Heart right ventricle (tissue), 16 donors: ENCODE data around the gene IFT80. TPM values are rescaled to one million over a fixed set of nuclear protein-coding genes. Genes with fewer than 3 reads are reported as not detected.
A peak's percentile ranks its signal among the peaks of the same experiment; 100 is the strongest.

Experiments
- ATAC-seq, 8 donors: fragments of 200-7000 bp; cut with Tn5 transposase; one replicate each; pipeline ENCODE4 v1.9.1; 2020; ENCODE audit warnings: mild to moderate bottlenecking in 8 of 8, moderate library complexity in 8 of 8, moderate number of reproducible peaks in 1 of 8
- DNase-seq, 2 donors: peaks; one replicate each; pipeline ENCODE4 v3.0.0-alpha.2; 2020
- H3K27ac ChIP-seq, 10 donors: fragments of 200-600 bp; sonication (generic) in 2 of 10; one replicate each; pipeline versions ENCODE4 v1.5.0 to v1.8.0; 2020 to 2022; ENCODE audit warnings: mild to moderate bottlenecking in 3 of 10
- H3K27me3 ChIP-seq, 7 donors: fragments of 200-600 bp; one replicate each; pipeline ENCODE4 v1.8.0; 2021 to 2022; ENCODE audit warnings: mild to moderate bottlenecking in 2 of 7
- H3K36me3 ChIP-seq, 9 donors: fragments of 200-600 bp; sonication (generic) in 1 of 9; one replicate each; pipeline versions ENCODE4 v1.5.0 to v1.8.0; 2020 to 2022; ENCODE audit warnings: mild to moderate bottlenecking in 2 of 9
- H3K4me1 ChIP-seq, 9 donors: fragments of 200-600 bp; sonication (generic) in 1 of 9; one replicate each; pipeline versions ENCODE4 v1.5.0 to v1.8.0; 2020 to 2022; ENCODE audit warnings: mild to moderate bottlenecking in 4 of 9
- H3K4me3 ChIP-seq, 10 donors: fragments of 200-600 bp; sonication (generic) in 2 of 10; one replicate each; pipeline versions ENCODE4 v1.5.0 to v1.8.0; 2020 to 2022; ENCODE audit warnings: mild to moderate bottlenecking in 7 of 10, moderate library complexity in 2 of 10
- H3K9me3 ChIP-seq, 11 donors: fragments of 200-600 bp in 10 of 11; sonication (generic) in 2 of 11; one replicate each; pipeline versions ENCODE4 v1.5.0 to v1.8.0; 2013 to 2022; ENCODE audit warnings: mild to moderate bottlenecking in 2 of 11, control low read depth in 1 of 11, moderate library complexity in 1 of 11
- CTCF ChIP-seq, 9 donors: fragments of 200-600 bp; sonication (generic) in 2 of 9; IDR thresholded peaks; one replicate each; pipeline versions ENCODE4 v1.5.0 to v1.8.0; 2021 to 2022; ENCODE audit warnings: antibody characterized with exemption in 9 of 9, mild to moderate bottlenecking in 5 of 9, moderate library complexity in 1 of 9
- WGBS, 2 donors: extraction: QIAGEN DNeasy Blood & Tissue Kit; methylation state at CpG; one replicate each; pipeline ENCODE4 v1.1.7; 2013; ENCODE audit warnings: inconsistent platforms in 1 of 2; 5-methylcytosine and 5-hydroxymethylcytosine counted together
- intact Hi-C, 10 donors: fragments of 100-400 bp; cut with DNase I; formaldehyde crosslinking; loops; one replicate each; pipeline versions ENCODE4 v1.11.1 to v1.14.2; 2022
- polyA plus RNA-seq, 2 donors: library from polyadenylated mRNA; stranded (reverse); fragments of 200-250 nt; gene quantifications; one replicate each; pipeline ENCODE4 v1.2.3, GENCODE V29; 2013
- total RNA-seq, 10 donors: library from RNA; stranded (reverse); fragmentation: NEBNext Ultra II Directional in 3 of 10; extraction: Animal tissue kit (Norgen Biotek cat#: 25700) in 3 of 10; gene quantifications; one replicate each; pipeline versions ENCODE4 v1.2.1 to v1.2.4, GENCODE V29; 2021 to 2023
- donor health status: Arrhythmogenic right ventricular cardiomyopathy.
- donor health status: ischemic (EF 13 %, LVEDD 7.1; RV severe dilation, severe dysfunction).
- donor health status: healthy with polysubstance abuse.
- donor health status: DM: no; HTN: yes; CAD: no.
- donor health status: DM: no; HTN: no; CAD: no.
- donor health status: ischemic (EF 25% LVEDD 6.9; RV normal size, moderate dysfunction).
- donor health status: ischemic (EF 25% LVEDD 5.7; RV mildly dilated, moderate dysfunction).
- donor health status: healthy.
- donor health status: DM: yes; HTN: yes; CAD: no.
- donor health status: Ischemic cardiomyopathy.
- donor health status: ischemic (EF 35%, LVEDD 5.7; RV mildly dilated, moderate dysfunction).
- donor health status: nonischemic (EF 11% LVEDD 7.7; RV severe dilation, severe dysfunction).
- donor health status: DM: yes; HTN: yes; CAD: no.
- donor health status: PGD.
- donor health status: ischemic (EF 29% LVEDD 5.4; RV normal size, mild dysfunction).
- donor health status: nonischemic (EF 23%, LVEDD 6.1; RV moderate dilation, normal function).

IFT80 gene
- total and polyA plus RNA-seq, 12 donors: 5.3 to 16.3 (median 14.2) TPM

DNA sequence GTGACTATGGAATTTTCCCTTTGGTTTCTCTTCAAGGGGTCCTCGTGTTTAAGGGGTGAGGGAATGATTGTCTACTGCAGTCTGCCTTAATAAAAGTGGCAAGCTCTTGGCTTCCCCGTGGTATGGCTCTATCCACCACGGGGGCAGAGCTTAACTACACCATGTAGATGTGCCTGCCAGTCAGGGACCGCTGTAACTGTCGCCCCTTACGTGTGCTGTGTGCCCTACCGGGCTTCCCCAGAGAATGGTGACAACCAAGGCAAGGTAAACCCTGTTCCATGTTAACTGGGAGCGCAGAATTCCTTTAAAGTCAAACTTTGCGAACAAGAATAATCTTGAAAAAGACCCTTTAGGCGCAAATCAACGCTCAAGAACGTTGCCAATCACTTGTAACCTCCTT is 174.8 kb downstream of the IFT80 start:
- Histone ChIP-seq H3K36me3 (no peaks in the 10 kb centered on the region), H3K9me3 (no peaks in the 10 kb centered on the region), H3K27ac (no peak overlapping the region), H3K27me3 (peaks cover 9 to 73% (median 39%) of the 10 kb centered on the region in 7 donors), H3K4me1 (peaks cover 0 to 25% (median 19%) of the 10 kb centered on the region in 9 donors), H3K4me3 (no peak overlapping the region)
- peak in 1 of 8 donors; percentile 26 for ATAC-seq
- WGBS, 2 donors: 27 to 29% methylated on average over 12 of the region's 12 CpGs
- DNase-seq: no peak
- intact Hi-C loops: no loop called here
- no peak for TF ChIP-seq CTCF (IDR thresholded peaks at IDR 0.05)

- no peak for TF ChIP-seq CTCF (IDR thresholded peaks at IDR 0.05)
- no peaks in the 10 kb centered on the region for H3K9me3 ChIP-seq
- peak in 4 of 8 donors; percentile 18 to 42 (median 33) for ATAC-seq
- H3K27me3 ChIP-seq: peaks cover 0 to 56% (median 15%) of the 10 kb centered on the region in 7 donors
- H3K4me3 ChIP-seq: no peak overlapping the region
- H3K27ac ChIP-seq: no peak overlapping the region
- DNase-seq: peak in 1 of 2 donors; percentile 16
- peaks cover 0 to 14% (median 10%) of the 10 kb centered on the region in 9 donors for H3K4me1 ChIP-seq
- intact Hi-C loops: no loop called here
- 30 to 48% methylated on average over 2 of the region's 2 CpGs for WGBS, 2 donors
- H3K36me3 ChIP-seq: no peaks in the 10 kb centered on the region
Measured at GRCh38 chr3:160221019-160221418, 178.0 kb downstream of the IFT80 start.

GRCh38 chr3:160220038-160220437 is 179.0 kb downstream of the IFT80 start:
- Histone ChIP-seq H3K27me3 (peaks cover 0 to 58% (median 9%) of the 10 kb centered on the region in 7 donors), H3K9me3 (no peaks in the 10 kb centered on the region), H3K36me3 (no peaks in the 10 kb centered on the region), H3K27ac (no peak overlapping the region), H3K4me1 (peaks cover 0 to 10% (median 6%) of the 10 kb centered on the region in 9 donors), H3K4me3 (no peak overlapping the region)
- intact Hi-C loops: no loop called here
- no peak for DNase-seq
- 95 to 97% methylated on average over 2 of the region's 2 CpGs for WGBS, 2 donors
- TF ChIP-seq CTCF (IDR thresholded peaks at IDR 0.05): no peak
- no peak for ATAC-seq

DNA sequence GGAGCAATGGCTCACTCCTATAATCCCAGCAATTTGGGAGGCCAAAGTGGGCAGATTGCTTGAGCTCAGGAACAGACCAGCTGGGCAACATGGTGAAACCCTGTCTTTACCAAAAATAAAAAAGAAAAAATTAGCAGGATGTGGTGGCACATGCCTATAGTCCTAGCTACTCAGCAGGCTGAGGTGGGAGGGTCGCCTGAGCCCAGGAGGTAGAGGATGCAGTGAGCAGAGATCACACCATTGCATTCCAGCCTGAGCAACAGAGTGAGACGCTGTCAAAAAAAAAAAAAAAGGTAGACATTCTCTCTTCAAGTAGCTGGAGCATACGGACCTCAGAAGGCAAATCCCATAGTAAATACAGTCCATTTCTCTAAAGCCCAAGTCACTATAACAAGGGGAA is 180.9 kb downstream of the IFT80 start:
- Histone ChIP-seq H3K36me3 (no peaks in the 10 kb centered on the region), H3K27ac (no peak overlapping the region), H3K4me3 (no peak overlapping the region), H3K27me3 (peaks cover 0 to 52% (median 16%) of the 10 kb centered on the region in 7 donors), H3K4me1 (no peaks in the 10 kb centered on the region), H3K9me3 (no peaks in the 10 kb centered on the region)
- DNase-seq (no peak), ATAC-seq (no peak)
- 41 to 55% methylated on average over 3 of the region's 3 CpGs for WGBS, 2 donors
- TF ChIP-seq CTCF (IDR thresholded peaks at IDR 0.05): no peak
- intact Hi-C loops: no loop called here
